Ovary (tissue), 9 donors: ENCODE measurements around the gene SVOP. TPM values are rescaled to one million over a fixed set of nuclear protein-coding genes. Genes with fewer than 3 reads are reported as not detected.
"Not testable (repeated sequence)": the region's sequence is repeated elsewhere in the genome, so short reads cannot be mapped to it uniquely, and the experiment has no call there.

ENCODE experiments used
- DNase-seq, 5 donors: peaks; one replicate each; pipeline ENCODE4 v3.0.0-alpha.2; 2019 to 2020
- H3K27ac ChIP-seq, 2 donors: fragments of 200-600 bp; one replicate each; pipeline versions ENCODE4 v1.5.1 to v1.8.0; 2019 to 2022
- H3K27me3 ChIP-seq: fragments of 200-600 bp; one replicate; pipeline ENCODE4 v1.8.0; 2022
- H3K36me3 ChIP-seq: fragments of 200-600 bp; sonication (generic); one replicate; pipeline ENCODE4 v1.5.1; 2019
- H3K4me1 ChIP-seq: one replicate; pipeline ENCODE4 v1.8.1; 2013; ENCODE audit warnings: mild to moderate bottlenecking, moderate library complexity; ENCODE audit not compliant: insufficient read depth
- H3K4me3 ChIP-seq: fragments of 200-600 bp; sonication (generic); one replicate; pipeline ENCODE4 v1.5.1; 2017
- H3K9me3 ChIP-seq, 2 donors: fragments of 200-600 bp in 1 of 2; sonication (generic) in 1 of 2; one replicate each; pipeline versions ENCODE4 v1.5.1 to v1.8.1; 2013 to 2019; ENCODE audit warnings: mild to moderate bottlenecking in 1 of 2, moderate library complexity in 1 of 2
- CTCF ChIP-seq, 3 donors: fragments of 450-650 bp in 2 of 3; fragments of 200-600 bp in 1 of 3; IDR thresholded peaks; one replicate each; pipeline versions ENCODE4 v1.5.1 to v1.8.0; 2016 to 2022; ENCODE audit warnings: antibody characterized with exemption in 3 of 3, mild to moderate bottlenecking in 1 of 3
- EP300 ChIP-seq: sonication (generic); formaldehyde crosslinking; IDR thresholded peaks from one replicate; pipeline ENCODE4 v1.6.1; 2017; ENCODE audit warnings: antibody characterized with exemption
- POLR2A ChIP-seq: fragments of 450-650 bp; IDR thresholded peaks from one replicate; pipeline ENCODE4 v1.6.1; 2017; ENCODE audit warnings: antibody characterized with exemption, mild to moderate bottlenecking, moderate library complexity
- WGBS, 3 donors: extraction: QIAGEN DNeasy Blood & Tissue Kit in 1 of 3; methylation state at CpG; one replicate each; pipeline versions ENCODE4 v1.1.5 to v1.1.7; 2013 to 2017; 5-methylcytosine and 5-hydroxymethylcytosine counted together
- intact Hi-C, 4 donors: fragments of 100-400 bp; cut with DNase I; formaldehyde crosslinking; loops; one replicate each; pipeline versions ENCODE4 v1.11.0 to v1.15.1; 2022 to 2023
- polyA plus RNA-seq, 2 donors: library from polyadenylated mRNA; stranded (reverse); fragments of 200-250 nt in 1 of 2; fragments of 350-450 nt in 1 of 2; fragmentation: Illumina TruSeq in 1 of 2; extraction: RNeasy Lipid Tissue Mini Kit (QIAGEN cat#74804) in 1 of 2; gene quantifications; one replicate each; pipeline ENCODE4 v1.2.3, GENCODE V29; 2013 to 2014
- total RNA-seq, 7 donors: library from RNA; depleted of rRNA in 2 of 7; stranded (reverse); fragments of >200 nt in 2 of 7; fragmentation: NEBNext Ultra II Directional in 3 of 7; extraction: Animal tissue kit (Norgen Biotek cat#: 25700) in 3 of 7; gene quantifications; one replicate each; pipeline versions ENCODE4 v1.1.0 to v1.2.4, GENCODE V29; 2016 to 2023
- donor health status: DM: no; HTN: no; CAD: no; lungs with moderate emphysema.
- donor health status: DM: no; HTN: no; CAD: no.
- donor health status: Bipolar disorder and iron deficiency.
- donor health status: DM: yes; HTN: yes; CAD: no.
- donor health status: DM: no; HTN: no; CAD: no.
- donor health status: DM: yes; HTN: yes; CAD: no.

SVOP gene
- total and polyA plus RNA-seq, 9 donors, result not detected

GRCh38 chr12:109044241-109044640, 23.4 kb upstream of the SVOP start:
- DNase-seq, result no peak
- intact Hi-C loops, result no loop called here
- Histone ChIP-seq H3K27ac (no peak overlapping the region), H3K36me3 (no peaks in the 10 kb centered on the region), H3K27me3 (no peaks in the 10 kb centered on the region), H3K4me3 (no peak overlapping the region), H3K9me3 (peaks cover 0 to 4% of the 10 kb centered on the region in 2 donors), H3K4me1 (no peaks in the 10 kb centered on the region)
- TF ChIP-seq EP300, result no peak
- no peak for TF ChIP-seq CTCF (IDR thresholded peaks at IDR 0.05)
- no peak for TF ChIP-seq POLR2A
- 70 to 75% (median 71%) methylated on average over 5 of the region's 5 CpGs for WGBS, 3 donors

GRCh38 chr12:109036975-109037374, 16.1 kb upstream of the SVOP start:
- WGBS, 3 donors, result 0 to 83% (median 55%) methylated on average over 1 of the region's 1 CpG
- TF ChIP-seq POLR2A, result no peak
- no peak for TF ChIP-seq EP300
- no peak for TF ChIP-seq CTCF (IDR thresholded peaks at IDR 0.05)
- H3K36me3 ChIP-seq, result no peaks in the 10 kb centered on the region
- H3K27ac ChIP-seq, result no peak overlapping the region
- H3K4me3 ChIP-seq, result no peak overlapping the region
- H3K4me1 ChIP-seq, result no peaks in the 10 kb centered on the region
- no peaks in the 10 kb centered on the region for H3K27me3 ChIP-seq
- H3K9me3 ChIP-seq, result peaks cover 0 to 4% of the 10 kb centered on the region in 2 donors
- DNase-seq, result no peak
- intact Hi-C loops, result no loop called here

- Histone ChIP-seq H3K36me3 (no peaks in the 10 kb centered on the region), H3K27ac (no peak overlapping the region), H3K4me1 (no peaks in the 10 kb centered on the region), H3K9me3 (no peaks in the 10 kb centered on the region), H3K27me3 (no peaks in the 10 kb centered on the region), H3K4me3 (no peak overlapping the region)
- WGBS, 3 donors, result 37 to 42% (median 39%) methylated on average over 7 of the region's 7 CpGs
- no peak for TF ChIP-seq EP300
- no peak for TF ChIP-seq POLR2A
- no peak for TF ChIP-seq CTCF (IDR thresholded peaks at IDR 0.05)
- intact Hi-C loops, result no loop called here
- DNase-seq, result no peak
Measured at GRCh38 chr12:109033239-109034196, 12.7 kb upstream of the SVOP start.

GRCh38 chr12:109029411-109029810, 8.5 kb upstream of the SVOP start:
- Histone ChIP-seq H3K27ac (no peak overlapping the region), H3K36me3 (no peaks in the 10 kb centered on the region), H3K27me3 (no peaks in the 10 kb centered on the region), H3K4me1 (no peaks in the 10 kb centered on the region), H3K9me3 (no peaks in the 10 kb centered on the region), H3K4me3 (no peak overlapping the region)
- intact Hi-C loops, result no loop called here
- 30 to 50% (median 37%) methylated on average over 2 of the region's 2 CpGs for WGBS, 3 donors
- no peak for DNase-seq
- no peak for TF ChIP-seq EP300
- TF ChIP-seq CTCF (IDR thresholded peaks at IDR 0.05), result no peak
- TF ChIP-seq POLR2A, result no peak

- H3K27ac ChIP-seq, H3K4me3 ChIP-seq, H3K9me3 ChIP-seq, DNase-seq, intact Hi-C loops, H3K36me3 ChIP-seq, H3K27me3 ChIP-seq, H3K4me1 ChIP-seq: not testable (repeated sequence)
- 41 to 67% (median 44%) methylated on average over 3 of the region's 3 CpGs for WGBS, 3 donors
Measured at GRCh38 chr12:109028624-109029023, 7.8 kb upstream of the SVOP start.
